Kidney capillary endothelial cell (primary cell): Measurements from ENCODE around the gene CT47C1.

Experiments used
- DNase-seq: peaks from one replicate; pipeline ENCODE4 v3.0.0-alpha.2; 2018; ENCODE audit warnings: low spot score

Gene CT47C1

DNA sequence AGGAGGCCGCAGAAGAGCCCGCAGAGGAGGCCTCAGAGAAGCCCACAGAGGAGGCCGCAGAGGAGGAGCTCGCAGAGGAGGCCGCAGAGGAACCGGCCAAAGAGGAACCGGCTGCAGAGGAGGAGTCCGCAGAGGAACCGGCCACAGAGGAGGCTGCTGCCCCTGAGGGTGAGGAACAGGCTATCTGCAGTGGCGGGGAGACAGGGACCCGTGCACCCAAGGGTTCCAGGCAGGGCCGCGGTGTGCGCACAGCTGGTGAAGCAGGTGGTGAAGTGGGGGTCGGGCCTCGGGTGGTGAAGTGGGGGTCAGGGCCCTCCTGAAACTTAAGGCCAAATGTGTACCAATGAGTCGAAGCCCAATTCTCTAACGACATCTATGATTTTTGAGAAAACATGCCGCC, 1.1 kb downstream of the CT47C1 start:
- no peak for DNase-seq

DNA sequence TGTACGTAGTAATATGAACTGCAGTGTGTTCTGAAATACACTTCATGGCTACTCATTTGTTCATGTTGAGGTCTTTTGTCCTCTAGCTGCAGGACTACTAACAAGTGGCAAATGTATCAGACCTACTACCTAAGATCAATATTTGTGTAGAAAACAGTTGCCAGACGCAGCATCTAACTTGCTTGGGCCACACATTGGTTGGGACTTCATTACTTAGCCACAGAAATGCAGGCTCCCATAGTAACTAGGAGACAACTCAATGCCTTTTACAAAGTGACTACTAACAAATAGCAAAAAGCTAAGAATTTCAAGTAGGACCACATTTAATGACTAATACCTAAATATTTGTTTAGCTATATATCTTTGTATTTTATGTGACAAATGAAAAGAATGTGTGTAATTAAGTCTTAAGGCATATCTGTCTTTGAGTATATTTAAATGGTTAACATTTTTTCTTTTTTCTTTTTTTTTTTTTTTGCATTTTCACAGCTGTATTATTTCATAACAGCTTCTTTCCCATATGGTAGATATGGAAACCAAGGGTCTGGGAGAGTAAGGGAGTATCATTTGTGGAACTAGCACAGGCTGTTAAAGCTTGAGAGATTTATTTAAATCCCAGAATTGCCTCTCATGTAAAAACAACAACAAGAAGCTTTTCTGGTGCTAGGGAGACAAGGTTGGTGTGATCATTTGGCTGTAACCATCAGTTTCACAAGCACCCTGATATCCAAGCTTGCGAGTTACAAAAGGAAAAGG, 2.7 kb downstream of the CT47C1 start:
- DNase-seq, result no peak

DNA sequence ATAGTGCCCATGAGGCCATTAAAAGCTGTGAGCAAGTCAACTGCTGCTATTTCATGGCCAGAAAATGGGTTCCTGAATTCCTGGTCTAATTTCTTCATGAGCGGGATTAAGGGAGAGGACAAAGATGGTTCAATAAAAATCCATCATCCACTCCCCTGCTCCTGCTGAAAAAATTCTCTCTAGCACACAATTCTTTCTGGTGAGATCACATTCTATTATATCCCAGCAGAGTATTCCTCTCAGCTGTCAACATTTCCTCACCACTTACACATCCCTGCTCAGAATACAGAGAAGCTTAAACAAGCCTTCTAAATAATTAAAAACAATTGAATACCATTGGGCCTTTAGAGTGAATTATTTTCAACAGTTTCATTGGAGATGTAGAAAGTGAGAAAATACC, 9.5 kb downstream of the CT47C1 start:
- no peak for DNase-seq

DNA sequence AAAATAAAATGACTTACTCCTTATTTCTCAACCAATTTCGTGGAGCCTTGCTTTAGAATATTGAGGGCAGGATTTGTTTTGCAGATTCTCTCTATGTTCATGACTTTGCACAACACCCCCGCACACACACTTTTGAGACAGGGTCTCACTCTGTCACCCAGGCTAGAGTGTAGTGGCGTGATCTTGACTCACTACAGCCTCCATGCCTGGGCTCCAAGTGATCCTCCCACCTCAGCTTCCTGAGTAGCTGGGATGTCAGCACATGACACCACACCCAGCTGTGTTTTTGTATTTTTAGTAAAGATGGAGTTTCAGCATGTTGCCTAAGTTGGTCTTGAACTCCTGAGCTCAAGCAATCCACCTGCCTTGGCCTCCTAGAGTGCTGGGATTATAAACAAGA, 12.0 kb downstream of the CT47C1 start:
- DNase-seq, result no peak

DNA sequence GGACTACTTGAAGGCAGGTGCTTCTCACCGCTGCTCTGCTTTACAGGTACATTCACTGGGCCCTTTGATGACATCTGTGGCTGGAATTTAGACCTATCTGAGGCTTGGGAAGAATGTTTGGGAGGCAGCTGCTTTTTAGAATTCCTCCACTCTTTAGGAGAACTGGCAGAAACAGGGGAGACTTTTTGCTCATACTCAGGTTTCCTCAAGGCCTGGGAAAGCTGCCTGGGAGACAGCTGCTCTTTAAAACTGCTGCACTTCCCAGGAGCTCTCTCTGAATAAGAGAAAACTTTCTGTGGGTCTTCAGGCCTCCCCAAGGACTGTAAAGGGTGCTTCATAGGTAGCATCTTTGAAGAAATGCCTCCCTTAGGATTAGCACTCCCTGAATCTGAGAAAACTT, 14.3 kb downstream of the CT47C1 start:
- no peak for DNase-seq

DNA sequence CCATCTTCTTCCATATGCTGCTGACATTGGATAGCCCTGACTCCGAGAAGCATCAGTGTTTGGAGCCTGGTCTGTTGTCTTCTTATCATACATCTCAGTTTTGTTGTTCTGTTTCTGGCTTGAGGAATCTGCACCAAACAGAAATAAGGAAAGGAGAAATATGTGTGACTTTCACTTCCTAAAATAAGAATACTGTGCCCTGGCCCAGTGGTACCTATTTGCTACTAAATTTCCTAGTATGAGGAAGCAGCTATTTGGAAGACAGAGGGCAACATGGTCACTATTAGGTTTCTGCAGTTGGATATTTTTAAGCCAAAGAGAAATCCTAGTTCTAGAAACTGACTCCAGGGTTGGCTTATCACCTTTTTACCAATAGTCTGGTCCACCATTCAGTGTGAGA, 16.8 kb downstream of the CT47C1 start:
- DNase-seq, result no peak

DNA sequence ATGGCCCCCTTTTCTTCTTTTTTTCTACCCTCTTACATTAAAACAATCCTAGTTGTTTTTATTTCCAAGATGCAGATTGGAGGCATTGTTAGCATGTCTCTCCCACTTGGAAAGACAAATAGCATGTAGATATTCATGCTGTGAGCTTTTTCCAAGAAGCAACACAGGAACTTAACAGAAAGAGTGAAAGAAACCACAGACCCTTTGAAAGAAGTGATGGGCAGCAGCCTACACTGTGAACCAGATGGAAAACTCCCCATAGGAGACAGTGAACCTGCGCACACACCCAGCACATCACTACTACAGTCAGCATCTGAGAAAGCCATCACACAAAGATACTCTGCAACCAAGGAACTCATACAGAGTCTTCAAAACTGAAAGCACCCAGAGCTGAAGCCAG, 17.8 kb downstream of the CT47C1 start:
- DNase-seq, result no peak

DNA sequence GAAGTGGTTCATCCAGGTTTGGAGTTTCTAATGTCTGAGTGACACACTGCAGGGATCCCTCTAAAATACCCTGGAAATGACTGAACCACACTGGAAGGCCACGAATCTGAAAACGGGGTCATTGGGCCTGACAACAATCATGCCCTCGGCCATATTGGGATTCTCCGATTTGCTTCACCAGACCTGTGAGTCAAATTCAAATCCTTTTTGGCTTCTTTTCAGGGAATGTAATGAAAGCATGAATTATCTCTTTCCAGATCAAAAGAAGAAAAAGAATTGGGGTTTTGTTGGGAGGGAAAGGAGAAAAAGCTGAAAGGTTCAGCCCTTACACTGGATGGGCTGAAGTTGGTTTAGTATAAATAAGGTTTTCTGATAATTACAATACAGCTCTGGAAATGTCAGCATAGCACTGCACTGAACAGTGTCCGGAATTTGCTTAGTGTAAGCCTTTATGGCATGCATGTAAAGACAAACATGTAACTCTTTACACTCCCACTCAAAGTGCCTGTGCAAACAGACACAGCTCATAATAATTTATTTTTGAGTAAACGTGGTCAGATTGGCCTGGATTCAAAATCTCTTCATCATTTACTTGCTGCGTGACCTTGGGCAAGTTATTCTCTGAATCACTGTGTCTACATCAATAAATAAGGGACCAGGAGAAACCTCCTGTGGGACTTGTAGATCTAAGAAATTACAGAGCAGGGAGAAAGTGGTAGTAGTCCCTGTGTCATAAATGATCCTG, 21.4 kb downstream of the CT47C1 start:
- no peak for DNase-seq

DNA sequence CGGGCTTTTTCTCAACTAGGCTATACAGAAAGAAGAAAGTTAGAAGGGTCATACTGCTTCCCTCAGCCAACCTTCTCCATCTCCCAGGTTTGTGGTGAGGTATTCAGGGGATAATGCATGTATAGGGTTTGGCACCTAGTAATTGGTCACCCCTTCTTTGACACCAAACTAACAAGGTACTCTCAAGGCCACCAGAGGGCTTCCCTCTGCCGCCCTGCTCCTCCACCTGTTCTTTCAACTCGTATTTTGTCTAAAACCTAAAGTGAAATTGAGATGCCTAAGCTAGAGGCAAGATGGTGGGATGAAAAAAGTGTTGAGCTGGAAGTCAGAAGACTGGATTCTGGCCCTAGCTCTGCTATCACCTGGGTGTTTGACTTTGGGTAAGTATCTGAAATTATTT, 22.0 kb downstream of the CT47C1 start:
- DNase-seq, result no peak

DNA sequence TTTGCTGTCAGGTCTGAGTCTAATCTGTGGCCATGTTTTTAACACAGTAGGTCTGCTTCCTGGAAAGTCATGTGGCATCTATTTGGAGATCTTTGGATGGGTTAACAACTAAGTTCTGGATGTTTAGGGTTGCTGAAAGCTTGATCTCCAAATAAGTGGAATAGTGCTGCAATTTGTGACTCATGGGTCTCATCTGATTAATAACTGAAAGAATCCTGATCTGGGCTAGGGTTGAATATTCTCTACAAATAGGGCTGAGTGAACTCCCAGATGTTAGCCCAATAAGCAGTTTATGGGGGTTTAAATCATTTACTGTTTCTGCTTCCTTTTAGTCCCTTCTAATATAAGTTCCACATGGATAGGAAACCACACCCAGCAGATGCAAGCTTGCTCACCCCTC, 23.1 kb downstream of the CT47C1 start:
- no peak for DNase-seq

DNA sequence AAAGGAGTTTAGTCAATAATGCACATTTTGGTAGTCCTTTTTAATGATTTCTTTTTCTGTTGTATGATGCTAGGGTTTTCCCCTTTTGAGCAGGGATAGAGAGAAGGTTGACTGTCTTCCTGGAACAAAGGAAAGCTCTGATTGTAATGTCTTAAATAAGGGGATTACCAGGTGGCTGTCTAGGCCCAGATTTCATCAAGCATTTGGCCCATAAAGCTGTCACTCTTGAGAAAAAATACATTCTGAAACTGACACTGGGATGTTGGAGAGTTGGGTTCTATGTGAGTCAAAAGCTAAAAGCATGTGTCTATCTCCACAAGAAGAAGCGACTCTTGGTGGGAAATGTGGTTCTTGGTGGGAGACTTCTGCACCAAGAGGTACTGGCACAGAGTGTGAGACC, 28.4 kb downstream of the CT47C1 start:
- no peak for DNase-seq

DNA sequence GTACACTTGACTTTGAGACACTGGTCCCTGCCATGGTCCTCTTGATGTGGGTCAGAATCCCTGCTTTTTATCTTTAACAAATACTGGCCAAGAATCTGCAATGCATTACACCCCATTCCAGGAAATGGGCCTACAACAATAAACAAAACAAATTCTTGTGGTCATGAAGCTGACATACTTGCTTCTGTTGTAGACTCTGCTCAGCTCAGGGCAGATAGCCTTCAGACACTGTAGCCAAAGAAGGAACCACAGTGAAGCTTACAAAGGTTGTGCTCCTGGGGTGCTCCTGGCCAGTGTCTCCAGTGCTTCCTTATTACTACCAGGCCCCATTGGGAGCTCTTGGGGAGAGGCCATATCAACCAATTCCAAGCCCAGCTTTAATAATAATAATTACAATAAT, 33.0 kb downstream of the CT47C1 start:
- DNase-seq, result no peak

DNA sequence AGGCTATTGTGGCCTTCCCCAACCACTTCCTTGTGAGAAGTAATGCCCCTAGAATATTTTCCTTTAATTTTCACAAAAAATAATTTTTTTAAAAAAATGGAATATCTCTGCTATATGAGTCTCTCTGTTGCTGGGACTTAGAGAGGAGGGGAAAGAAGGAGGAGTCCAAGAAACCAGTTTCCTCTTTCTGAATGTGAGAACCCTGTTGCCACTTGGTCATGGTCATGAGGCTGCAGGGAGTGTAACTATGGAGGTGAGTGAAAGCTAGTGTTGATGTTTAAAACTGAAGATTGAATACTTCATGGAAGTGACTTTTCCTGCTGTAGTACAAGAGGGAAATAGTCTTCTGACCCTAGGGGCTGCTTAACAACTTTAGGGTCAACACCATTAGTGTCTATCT, 34.4 kb downstream of the CT47C1 start:
- no peak for DNase-seq

DNA sequence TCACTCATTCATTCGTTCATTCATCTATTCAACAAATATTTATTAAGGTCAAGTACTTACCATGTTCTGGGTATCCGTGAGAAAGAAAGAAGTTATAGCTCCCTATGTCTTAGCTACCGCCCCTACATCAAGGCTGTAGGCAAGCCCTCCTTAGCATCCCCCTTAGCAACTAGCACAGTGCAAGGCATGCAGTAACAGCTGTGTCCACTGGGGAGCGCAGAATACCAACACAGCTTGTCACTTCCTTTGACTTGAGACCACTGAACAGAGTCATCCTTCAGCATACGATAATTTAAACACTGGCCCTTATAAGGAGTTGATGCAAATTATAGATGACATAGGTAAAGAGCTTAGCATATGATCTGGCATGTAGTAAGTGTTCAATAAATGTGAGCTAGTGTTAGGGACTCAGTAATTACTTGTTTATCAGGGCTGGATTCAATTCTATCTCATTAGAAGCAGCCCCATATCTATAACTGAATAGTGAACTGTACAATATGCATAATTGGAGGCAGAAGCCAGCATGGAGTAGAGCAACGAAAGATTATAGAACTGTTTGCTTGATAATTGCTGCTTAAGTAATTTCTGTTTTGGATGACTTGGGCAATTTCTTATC, 46.1 kb downstream of the CT47C1 start:
- DNase-seq, result peak; percentile 59

DNA sequence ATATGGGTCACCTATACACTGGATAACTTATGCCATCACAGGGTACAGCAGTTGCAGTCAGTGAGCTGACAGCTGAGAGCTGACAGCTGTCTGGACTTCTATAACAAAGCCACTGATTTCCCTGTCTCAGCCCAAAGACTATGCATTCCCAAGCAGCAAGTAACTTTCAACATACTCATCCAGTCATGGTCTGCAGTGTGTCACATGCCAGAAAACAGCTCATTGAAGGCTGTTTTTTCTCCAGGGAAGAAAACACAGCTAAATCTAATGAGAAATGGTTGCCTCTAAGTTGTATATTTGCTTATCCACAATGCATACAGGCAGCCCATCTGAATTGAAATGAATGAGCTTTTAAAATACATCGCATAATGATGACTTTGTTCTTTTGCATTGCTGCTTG, 48.5 kb downstream of the CT47C1 start:
- DNase-seq, result no peak
